HepG2 (cell line): Measurements from ENCODE around the gene HECTD1. TPM values are rescaled to one million over a fixed set of nuclear protein-coding genes. Genes with fewer than 3 reads are reported as not detected.

Experiments
- EEA1 ChIP-seq: sonication (generic); formaldehyde crosslinking; IDR thresholded peaks from 2 replicates; pipeline ENCODE4 v1.5.1; 2020; ENCODE audit warnings: mild to moderate bottlenecking, missing genetic modification reagents, borderline replicate concordance
- IKZF4 ChIP-seq: sonication (generic); formaldehyde crosslinking; IDR thresholded peaks from 2 replicates; pipeline ENCODE4 v1.5.1; 2020; ENCODE audit warnings: borderline replicate concordance, mild to moderate bottlenecking, low read depth, missing genetic modification reagents; ENCODE audit errors: not compliant biosample characterization
- ISX ChIP-seq: sonication (generic); formaldehyde crosslinking; conservative IDR thresholded peaks from 2 replicates; pipeline ENCODE4 v1.5.0; 2020; ENCODE audit warnings: missing genetic modification reagents
- PATZ1 ChIP-seq: sonication (generic); formaldehyde crosslinking; IDR thresholded peaks from 2 replicates; pipeline ENCODE4 v1.4.0; 2020; ENCODE audit warnings: missing genetic modification reagents
- PAWR ChIP-seq: sonication (generic); formaldehyde crosslinking; IDR thresholded peaks from 2 replicates; pipeline ENCODE4 v1.4.0; 2020; ENCODE audit warnings: missing genetic modification reagents, mild to moderate bottlenecking, borderline replicate concordance
- POGZ ChIP-seq: sonication (generic); formaldehyde crosslinking; IDR thresholded peaks from 2 replicates; pipeline ENCODE4 v1.4.0; 2020; ENCODE audit warnings: mild to moderate bottlenecking, missing genetic modification reagents
- ZBTB21 ChIP-seq: sonication (generic); formaldehyde crosslinking; IDR thresholded peaks from 2 replicates; pipeline ENCODE4 v1.4.0; 2020; ENCODE audit warnings: missing genetic modification reagents
- ZBTB43 ChIP-seq: sonication (generic); formaldehyde crosslinking; conservative IDR thresholded peaks from 2 replicates; pipeline ENCODE4 v1.4.0; 2020; ENCODE audit warnings: missing genetic modification reagents
- ZNF18 ChIP-seq: sonication (generic); formaldehyde crosslinking; IDR thresholded peaks from 2 replicates; pipeline ENCODE4 v1.8.0; 2022; ENCODE audit warnings: mild to moderate bottlenecking, missing genetic modification reagents; ENCODE audit not compliant: insufficient replicate concordance
- ZNF496 ChIP-seq: sonication (generic); formaldehyde crosslinking; IDR thresholded peaks from 2 replicates; pipeline ENCODE4 v1.8.1; 2023; ENCODE audit warnings: mild to moderate bottlenecking, moderate library complexity, missing genetic modification reagents; ENCODE audit not compliant: insufficient replicate concordance
- ZNF646 ChIP-seq: sonication (generic); formaldehyde crosslinking; IDR thresholded peaks from 2 replicates; pipeline ENCODE4 v1.9.0; 2021; ENCODE audit warnings: mild to moderate bottlenecking, missing genetic modification reagents
- ZNF691 ChIP-seq: sonication (generic); formaldehyde crosslinking; IDR thresholded peaks from 2 replicates; pipeline ENCODE4 v1.4.0; 2020; ENCODE audit warnings: missing genetic modification reagents, low read depth, mild to moderate bottlenecking, borderline replicate concordance
- ZNF772 ChIP-seq: sonication (generic); formaldehyde crosslinking; IDR thresholded peaks from 2 replicates; pipeline ENCODE4 v1.5.0; 2020; ENCODE audit warnings: mild to moderate bottlenecking, missing genetic modification reagents
- ZSCAN9 ChIP-seq: IDR thresholded peaks from 2 replicates; pipeline ENCODE4 v1.6.1; 2016; ENCODE audit warnings: borderline replicate concordance
- polyA plus RNA-seq, 8 experiments: library from polyadenylated mRNA; depleted of rRNA in 3 of 8; stranded (reverse) in 7 of 8; unstranded in 1 of 8; fragments of >200 nt; fragmentation: Illumina TruSeq in 4 of 8; extraction: Trizol in 4 of 8; gene quantifications; 2 replicates each; pipeline versions ENCODE4 v1.2.1 to v1.2.3, GENCODE V29; 2011 to 2016; ENCODE audit warnings: low read depth in 4 of 8, missing spikeins in 1 of 8, mixed read lengths in 1 of 8; ENCODE audit not compliant: insufficient read depth in 1 of 8
- total RNA-seq, 5 experiments: library from RNA; depleted of rRNA; stranded (reverse); fragments of >200 nt; fragmentation: Illumina TruSeq; extraction: Trizol; gene quantifications; 2 replicates each; pipeline ENCODE4 v1.2.3, GENCODE V29; 2016; ENCODE audit warnings: low read depth in 1 of 5

HECTD1 gene
- total and polyA plus RNA-seq, 2 of the 13 experiments (the other 11 are each of a cell fraction or from before 2014, with no cell fraction given) = 312 to 560 TPM

GRCh38 chr14:31090883-31091764, 116.5 kb downstream of the HECTD1 start (continued):
- TF ChIP-seq ZNF646 (CRISPR knock-in tag) (no peak), ISX (0 out of 2 replicates have a peak, but pooled peaks have one; percentile 67), ZBTB21 (CRISPR knock-in tag) (peak; percentile 77), EEA1 (CRISPR knock-in tag) (no peak), ZNF496 (CRISPR knock-in tag) (no peak), ZBTB43 (peak; percentile 82; the same call in 1 of the 2 replicates), IKZF4 (CRISPR knock-in tag) (no peak), POGZ (peak; percentile 90), ZNF691 (CRISPR knock-in tag) (peak; percentile 88), PAWR (CRISPR knock-in tag) (no peak), ZSCAN9 (CRISPR knock-in tag) (0 out of 2 replicates have a peak, but pooled peaks have one; percentile 20), ZNF18 (CRISPR knock-in tag) (peak; percentile 55), ZNF772 (CRISPR knock-in tag) (no peak), PATZ1 (CRISPR knock-in tag) (0 out of 2 replicates have a peak, but pooled peaks have one; percentile 10)
